Urothelium cell line (cell line): ENCODE data around the gene UNC13A.

ENCODE experiments used
- DNase-seq: peaks from one replicate; pipeline ENCODE4 v3.0.0; 2011; ENCODE audit warnings: low spot score, mixed read lengths
- FAIRE-seq: peaks from 2 replicates; lab custom pipeline; 2011; peaks lifted over from hg19 to GRCh38; lab: Jason Lieb, UNC

Gene UNC13A

DNA sequence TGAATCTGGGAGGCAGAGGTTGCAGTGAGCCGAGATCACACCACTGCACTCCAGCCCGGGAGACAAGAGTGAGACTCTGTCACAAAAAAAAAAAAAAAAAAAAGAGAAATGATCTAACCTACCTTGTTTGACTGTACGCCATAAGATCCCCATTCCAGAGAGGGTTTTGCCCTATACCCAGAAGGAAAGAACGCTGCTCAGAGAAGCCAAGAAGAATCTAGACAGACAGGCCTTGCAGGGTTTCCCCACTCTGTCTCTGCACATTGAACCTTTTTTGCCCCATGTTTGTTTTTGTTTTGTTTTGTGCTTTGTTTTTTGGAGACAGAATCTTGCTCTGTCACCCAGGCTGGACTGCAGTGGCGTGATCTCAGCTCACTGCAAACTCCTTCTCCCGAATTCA is 23.7 kb upstream of the UNC13A start:
- DNase-seq (no peak), FAIRE-seq (no peak)

DNA sequence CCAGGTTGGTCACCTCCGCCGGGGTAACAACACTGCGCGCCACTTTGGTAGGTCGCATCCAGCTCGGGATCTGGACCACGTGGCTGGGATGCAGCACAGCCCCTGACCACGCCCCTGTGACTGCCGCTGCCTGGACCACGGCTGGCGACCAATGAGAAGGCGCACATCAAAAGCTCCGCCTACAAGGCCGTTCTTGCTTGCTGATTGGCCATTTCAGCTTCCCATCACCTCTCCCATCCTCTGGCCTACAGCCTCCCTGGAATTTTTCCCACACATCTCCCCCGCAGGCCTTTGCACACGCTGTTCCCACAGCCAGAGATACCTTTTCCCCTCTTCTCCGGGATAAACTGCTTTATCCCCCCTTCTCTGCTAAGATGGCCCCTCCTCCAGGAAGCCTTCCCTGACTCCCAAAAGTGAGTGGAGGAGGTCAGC is 18.6 kb upstream of the UNC13A start:
- no peak for FAIRE-seq

DNA sequence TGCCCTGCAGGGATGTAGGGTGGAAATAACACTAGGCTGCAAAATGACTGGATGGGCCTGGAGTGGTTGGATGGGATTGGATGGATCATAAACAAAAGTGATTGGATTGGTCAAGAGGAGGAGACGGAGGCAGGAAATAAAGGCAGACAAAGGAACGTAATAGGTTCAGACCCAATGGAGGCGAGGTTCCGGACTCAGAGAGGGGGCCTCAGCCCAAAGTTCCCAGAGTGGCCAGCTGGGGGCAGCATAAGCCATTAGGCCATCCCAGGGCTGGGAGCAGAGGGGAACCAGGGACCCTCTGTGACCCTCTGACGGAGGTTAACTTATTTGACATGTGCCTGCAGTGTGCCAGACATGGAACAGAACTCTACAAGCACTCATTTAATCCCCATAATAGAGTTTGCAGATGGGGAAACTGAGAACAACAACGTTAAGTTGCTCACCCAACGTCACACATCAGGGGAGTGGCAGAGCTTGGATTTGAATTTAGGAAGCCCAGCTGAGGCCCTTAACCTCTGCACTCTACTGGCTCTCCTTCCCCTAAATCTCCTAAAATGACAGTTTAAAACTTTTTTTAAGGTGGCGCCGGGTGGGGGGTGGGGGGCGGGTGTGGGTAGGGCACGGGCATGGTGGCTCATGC is 15.8 kb upstream of the UNC13A start:
- no peak for DNase-seq
- FAIRE-seq: no peak

More for the DNA sequence above, 18.6 kb upstream of the UNC13A start:
- no peak for DNase-seq

DNA sequence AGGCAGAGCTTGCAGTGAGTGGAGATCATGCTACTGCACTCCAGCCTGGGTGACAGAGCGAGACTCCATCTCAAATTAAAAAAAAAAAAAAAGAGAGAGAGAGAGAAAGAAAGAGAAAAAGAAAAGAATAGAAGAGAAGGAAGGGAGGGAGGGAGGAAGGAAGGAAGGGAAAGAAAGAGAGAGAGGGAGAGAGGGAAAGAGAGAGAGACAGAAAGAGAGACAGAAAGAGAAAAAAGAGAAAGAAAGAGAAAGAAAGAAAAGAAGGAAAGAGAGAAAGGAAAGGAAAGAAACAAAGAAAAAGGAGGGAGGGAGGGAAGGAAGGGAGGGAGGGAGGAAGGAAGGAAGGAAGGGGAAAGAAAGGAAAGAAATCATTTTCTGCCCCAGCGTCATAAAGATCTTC is 7.0 kb upstream of the UNC13A start:
- DNase-seq (no peak), FAIRE-seq (no peak)

DNA sequence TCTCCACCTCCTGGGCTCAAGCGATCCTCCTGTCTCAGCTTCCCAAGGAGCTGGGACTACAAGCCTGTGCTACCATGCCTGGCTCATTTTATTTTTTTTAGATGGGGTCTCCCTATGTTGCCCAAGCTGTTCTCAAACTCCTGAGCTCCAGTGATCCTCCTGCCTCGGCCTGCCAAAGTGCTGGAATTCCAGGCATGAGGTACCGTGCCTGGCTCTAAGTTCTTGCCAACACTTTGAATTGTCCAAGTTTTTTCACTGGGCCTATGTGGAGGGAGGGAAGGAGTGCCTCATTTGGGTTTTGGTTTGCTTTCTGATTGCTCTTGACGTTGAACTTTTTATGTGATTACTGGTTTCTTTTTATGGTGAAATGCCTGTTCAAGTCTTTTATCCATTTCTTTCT is 4.4 kb upstream of the UNC13A start:
- FAIRE-seq (no peak), DNase-seq (no peak)

DNA sequence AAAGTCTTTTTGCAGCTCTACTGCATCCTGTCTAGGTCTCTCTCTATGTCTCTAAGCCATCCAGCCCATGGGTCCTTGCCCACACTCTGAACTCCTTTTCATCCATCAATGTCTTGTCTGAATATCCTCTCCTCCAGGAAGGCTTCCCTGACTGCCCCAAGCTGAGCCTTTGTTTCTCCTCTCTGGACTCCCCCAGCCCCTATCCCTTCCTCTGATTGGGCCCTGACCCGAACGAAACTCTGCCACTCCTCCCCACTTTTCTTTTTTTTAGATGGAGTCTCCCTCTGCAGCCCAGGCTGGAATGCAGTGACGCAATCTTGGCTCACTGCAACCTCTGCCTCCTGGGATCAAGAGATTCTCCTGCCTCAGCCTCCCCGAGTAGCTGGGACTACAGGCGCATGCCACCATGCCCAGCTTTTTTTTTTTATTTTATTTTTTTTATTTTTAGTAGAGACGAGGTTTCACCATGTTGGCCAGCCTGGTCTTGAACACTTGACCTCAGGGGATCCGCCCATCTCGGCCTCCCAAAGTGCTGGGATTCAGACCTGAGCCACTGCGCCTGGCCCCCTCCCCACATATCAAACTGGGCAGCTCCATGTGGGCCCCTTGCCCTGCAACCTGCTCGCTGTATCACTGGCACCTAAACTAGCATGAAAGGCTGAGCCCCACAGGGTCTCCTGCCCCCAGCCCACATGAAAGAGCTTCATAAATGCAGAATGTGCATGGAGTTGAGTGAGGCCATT is 870 bp upstream of the UNC13A start:
- no peak for FAIRE-seq
- no peak for DNase-seq

DNA sequence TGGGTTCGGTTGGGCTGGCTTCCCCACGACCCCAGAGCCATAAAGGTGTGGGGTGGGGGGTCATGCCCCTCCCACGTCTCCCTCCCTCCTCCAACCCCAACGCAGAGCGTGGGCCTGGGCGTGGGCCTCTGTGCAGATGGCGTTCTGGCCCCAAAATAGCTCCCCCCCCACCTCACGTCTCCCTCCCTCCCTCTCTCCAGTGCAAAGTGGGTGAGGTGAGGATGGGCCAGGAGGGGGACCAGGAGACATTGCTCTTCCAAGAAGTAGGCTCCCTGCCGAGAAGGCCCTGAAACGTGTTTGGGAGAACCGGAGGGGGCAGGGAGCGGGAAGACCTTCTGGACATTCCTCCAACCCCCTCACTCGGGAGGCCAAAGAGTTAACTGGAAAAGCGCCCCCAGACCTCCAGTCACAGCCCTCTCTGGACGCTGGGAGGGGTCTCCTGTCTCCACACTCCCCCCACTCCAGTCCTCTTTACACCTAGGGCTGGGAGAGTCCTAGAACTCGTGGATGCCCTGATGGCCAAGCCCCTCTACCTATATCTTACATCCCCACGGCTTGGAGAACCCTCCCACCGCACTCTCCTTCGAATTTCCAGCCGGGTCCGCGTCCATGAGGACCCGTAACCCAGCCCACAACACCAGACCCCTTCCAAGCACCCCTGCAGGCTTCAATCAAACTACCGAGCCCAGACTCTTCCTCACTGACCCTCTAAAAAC is 855 bp downstream of the UNC13A start:
- FAIRE-seq (no peak), DNase-seq (no peak)

DNA sequence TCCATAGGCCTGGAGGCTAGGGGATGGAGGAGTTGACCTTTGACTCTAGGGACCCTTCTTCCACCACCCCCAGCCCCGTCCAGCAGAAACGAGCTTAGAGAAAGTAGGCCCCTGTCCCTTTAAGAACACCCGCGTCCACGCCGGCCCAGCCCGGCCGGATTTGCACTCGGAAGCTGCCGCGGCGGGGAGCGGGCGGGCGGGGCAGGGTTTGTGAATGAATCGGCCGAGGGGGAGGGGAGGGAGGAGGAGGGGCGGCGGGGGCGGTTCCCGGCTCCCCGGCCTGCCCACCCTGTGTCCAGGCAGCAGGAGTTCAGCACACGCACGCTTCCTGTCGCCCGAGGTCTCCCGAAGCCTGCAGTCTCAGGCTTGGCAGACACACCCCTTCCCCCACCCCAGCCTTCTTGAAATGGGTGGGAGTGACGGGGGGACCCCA is 1.5 kb downstream of the UNC13A start:
- no peak for FAIRE-seq
- DNase-seq: peak; percentile 80

DNA sequence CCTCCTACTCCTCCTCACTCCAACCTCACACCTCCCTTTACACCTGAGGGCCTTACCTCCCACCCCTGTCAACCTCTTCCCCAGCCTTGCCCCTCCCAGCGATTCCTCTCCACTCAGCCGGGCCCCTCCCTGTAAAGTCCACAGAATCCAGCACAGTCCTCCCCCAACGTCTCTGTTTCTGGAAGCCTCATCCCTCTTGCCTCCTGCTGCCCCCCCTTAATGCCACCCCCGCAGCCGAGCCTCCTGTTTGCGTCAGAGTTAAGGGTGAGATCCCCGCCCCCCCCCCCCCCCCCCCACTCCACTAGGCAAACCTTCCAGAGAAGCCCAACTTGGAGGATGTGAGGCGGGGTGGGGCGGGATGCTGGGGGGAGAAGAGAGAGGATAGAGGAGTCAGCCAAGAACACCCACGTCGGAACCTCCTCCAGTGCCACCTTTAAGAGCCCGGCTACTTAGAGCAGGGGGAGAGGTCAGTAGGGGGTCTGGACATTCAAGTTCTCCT is 2.1 kb downstream of the UNC13A start:
- FAIRE-seq (no peak), DNase-seq (peak; percentile 50)

DNA sequence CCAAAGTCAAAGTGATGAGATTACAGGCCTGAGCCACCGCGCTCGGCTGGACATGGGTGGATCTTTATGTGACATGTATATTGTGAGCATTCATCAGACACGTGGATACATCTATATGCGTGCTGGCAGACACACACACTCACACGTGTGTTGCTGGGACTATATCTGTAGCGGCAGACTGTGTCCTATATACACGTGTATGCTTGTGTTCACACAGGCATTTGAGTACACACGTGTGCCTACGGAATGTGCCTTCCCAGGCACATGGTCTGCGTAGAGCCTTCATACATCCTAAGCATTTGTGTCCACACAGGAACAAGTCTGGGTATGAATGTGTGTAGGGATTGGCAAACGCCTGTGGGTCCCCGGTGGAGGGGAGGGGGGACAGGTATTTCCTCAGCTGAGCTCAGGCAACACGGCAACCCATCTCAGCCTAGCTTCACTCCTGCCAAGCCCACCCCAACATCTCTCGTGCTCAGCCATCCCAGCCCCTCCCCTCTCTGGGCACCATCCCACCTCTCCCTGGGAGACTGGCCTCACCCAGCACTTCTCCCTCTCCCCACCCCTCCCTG is 2.6 kb downstream of the UNC13A start:
- FAIRE-seq (no peak), DNase-seq (no peak)

DNA sequence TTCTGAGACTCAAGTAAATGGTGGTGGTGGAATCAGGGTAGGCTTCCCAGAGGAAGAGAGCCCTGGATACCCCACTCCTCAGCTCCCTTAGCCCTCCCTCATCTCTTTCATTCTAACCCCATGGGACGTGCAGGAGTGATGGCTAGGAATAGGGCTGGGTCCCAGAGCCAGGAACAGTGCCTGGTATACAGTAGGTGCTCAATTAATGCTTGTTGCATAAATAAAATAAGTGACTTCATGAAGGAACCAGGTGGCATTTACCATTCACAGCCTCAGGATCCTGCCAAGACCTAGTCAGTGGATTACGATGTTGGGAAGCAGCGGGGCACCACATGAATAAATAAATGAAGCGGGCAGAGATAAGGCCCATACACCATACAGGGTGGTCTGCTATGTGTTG is 3.9 kb downstream of the UNC13A start:
- FAIRE-seq: no peak

DNA sequence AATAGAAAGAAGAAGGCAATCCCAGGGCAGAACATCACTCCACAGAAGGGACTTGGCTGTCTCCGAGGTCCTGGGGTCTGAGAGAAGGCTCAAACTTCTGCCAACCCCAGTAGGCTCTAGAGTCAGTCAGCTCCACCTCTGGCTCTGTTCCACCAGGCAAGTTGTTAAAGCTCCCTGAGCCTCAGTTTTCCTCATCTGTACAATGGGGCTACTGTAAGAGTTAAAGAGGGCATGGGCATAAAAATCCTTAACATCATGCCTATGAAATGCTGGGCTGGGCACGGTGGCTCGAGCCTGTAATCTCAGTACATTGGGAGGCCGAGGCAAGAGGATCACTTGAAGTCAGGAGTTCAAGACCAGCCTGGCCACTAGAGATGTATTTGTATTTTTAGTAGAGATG is 5.1 kb downstream of the UNC13A start:
- DNase-seq (no peak), FAIRE-seq (no peak)

More for the DNA sequence above, 3.9 kb downstream of the UNC13A start:
- no peak for DNase-seq

DNA sequence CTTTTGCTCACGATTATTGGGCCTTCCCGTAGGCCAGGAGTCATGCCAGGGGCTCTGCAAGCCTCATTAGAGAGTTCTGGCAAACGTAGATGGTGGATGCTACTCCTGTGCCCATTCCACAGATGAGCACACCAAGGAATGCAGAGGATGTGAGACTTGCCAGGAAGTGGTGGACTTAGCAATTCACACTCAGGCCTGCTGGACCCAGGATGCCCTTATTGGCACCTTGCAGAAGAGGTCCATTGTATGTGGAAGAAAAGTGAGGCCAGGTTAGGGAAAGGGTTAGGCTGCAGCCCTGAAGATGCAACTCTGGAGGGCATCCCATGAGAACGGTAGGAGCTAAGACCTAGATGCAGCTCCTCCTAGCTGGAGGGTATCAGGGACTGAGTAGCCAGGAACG is 5.9 kb downstream of the UNC13A start:
- FAIRE-seq (no peak), DNase-seq (no peak)

DNA sequence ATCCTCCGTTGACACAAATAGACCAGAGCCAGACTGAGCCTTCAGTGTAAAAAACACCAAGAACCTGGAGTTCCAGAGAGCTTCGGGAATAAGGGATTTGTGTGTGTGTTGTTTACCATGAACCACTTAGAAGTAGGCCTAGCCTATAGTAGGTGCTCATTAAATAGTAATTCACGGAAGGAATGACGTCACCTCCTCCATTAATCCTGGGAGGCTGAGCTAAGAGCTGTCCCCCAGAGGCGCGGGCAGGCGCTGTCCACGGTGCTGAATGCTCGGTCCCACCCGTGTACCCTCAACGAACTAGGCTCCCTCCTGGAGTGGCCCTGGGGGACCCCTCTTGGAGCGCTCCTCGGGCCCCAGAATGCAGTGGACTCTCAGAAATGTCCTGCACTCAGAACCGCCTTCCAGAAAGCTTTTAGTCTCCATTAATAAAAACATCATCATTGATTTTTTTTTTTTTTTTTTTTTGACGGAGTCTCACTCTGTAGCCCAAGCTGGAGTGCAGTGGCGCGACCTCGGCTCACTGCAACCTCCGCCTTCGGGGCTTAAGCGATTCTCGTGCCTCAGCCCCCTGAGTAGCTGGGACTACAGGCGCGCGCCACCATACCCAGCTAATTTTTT is 6.5 kb downstream of the UNC13A start:
- DNase-seq (peak; percentile 64), FAIRE-seq (no peak)

DNA sequence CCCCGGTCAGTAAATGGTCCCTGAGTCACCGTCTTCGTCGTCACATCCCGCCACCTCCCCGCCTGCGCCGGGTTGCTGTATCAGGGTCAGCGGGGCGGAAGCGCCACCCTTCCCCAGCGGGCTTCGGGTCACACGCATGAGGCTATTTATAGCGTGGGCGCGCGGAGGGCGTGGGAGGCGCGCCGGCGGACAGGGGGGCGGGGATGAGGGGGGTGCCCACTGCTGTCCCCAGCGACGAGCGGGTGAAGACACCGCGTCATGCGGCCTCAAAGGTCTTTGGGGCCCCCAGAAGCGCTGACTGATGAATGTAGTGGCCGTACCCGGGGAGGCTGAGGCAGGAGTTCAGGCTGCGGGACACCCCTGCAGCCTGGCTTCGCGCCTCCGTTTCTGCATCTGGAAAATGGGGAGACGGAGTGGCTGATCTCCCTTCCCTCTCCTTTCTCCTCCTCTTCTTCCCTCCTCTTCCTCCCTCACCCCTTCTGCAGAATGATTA is 7.9 kb downstream of the UNC13A start:
- FAIRE-seq (no peak), DNase-seq (peak; percentile 66)

DNA sequence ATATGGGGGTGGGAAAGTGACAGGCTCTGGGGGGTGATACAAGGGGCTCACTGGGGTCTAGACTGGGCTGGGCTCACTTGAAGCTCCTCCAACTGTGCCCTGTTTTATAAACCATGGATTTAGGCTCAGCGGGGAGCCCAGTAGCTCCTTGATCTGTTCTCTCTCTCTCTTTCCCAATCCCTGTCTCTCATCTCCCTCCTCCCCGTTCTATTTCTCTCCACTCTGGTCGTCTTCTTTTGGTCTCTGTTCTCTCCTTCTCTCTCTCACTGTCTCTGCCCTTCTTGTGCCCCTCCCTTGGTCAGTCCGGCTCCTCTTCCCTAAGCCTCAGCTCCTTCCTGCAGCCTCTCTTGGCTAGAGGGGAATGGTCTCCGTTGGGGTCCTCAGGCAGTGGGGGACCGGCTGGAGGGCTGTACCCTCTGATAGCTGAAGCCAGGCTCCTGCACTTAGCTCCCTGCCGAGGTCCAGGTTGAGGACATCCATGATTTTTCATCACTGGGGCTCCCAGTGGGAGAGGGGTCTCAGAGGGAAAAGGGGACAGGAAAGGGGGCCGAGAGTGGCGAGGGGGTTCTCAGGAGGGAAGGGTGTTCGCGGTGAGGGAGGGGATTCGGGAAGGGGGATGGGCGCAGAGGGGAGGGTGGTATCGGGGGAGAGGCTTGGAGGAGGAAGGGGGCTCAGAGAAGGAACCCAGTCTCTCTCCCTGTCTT is 8.5 kb downstream of the UNC13A start:
- DNase-seq: no peak
- no peak for FAIRE-seq

DNA sequence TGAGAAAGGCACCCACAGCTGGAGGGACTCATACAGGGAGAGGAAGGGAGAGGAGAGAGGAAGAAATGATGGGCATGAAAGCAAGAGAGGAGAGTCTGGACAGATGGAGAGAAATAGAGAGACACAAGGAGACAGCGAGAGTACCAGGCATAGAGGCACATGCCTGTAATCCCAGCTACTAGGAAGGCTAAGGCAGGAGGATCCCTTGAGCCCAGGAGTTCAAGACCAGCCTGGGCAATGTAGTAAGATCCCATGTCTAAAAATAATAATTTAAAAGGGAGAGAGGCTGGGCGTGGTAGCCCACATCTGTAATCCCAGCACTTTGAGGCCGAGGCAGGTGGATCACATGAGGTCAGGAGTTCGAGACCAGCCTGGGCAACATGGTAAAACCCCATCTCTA is 9.3 kb downstream of the UNC13A start:
- FAIRE-seq (no peak), DNase-seq (no peak)

DNA sequence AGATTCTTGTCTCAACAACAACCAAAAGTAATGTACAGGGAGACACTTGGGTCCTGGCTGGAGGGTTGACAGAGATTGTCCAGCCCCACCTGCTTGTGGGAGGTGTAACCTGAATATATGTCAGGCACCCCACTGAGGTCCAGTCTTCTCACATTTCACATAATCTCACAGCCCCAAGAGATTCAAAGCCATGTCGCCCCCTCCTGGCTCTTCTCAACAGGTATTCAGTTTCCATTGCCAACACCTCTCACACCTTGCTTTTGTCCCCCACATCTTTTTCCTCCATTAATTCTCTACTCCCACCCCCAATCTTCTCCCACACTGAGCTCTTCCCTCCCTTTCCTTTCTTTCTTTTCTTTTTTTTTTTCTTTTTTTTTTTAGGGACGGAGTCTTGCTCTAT is 11.2 kb downstream of the UNC13A start:
- FAIRE-seq (no peak), DNase-seq (no peak)

DNA sequence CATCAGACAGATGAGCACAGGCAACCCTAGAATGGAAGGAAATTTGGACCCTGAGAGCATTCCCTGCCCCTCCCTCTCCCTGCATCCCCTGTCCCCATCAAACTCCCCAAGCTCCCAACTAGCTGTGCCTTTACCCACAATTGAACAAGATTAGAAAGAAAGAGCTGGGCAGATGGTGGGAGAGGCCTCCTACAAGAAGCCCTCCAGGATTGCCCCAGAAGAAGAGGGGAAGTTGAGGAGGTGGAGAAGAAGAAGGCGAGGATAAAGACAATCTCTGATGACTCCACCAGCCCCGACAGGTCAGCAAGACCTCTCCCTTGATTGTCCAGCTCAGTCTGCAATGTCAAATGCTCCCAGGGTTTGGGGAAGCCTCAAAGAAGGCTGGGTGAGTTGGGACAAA is 11.9 kb downstream of the UNC13A start:
- FAIRE-seq: no peak
- DNase-seq: no peak
